Stimulated activated CD8-positive, alpha-beta memory T cell treated with anti-CD3 and anti-CD28 coated beads, Interleukin-4, amount 100 ng/mL, for 4 hours (primary cell): Measurements from ENCODE around the gene KCNQ5.

Experiments
- DNase-seq, 2 donors: peaks; one replicate each; pipeline ENCODE4 v3.0.0-alpha.2; 2020; ENCODE audit warnings: low read depth in 2 of 2, low spot score in 1 of 2

Gene KCNQ5

GRCh38 chr6:72740135-72740534 lies 118.3 kb downstream of the KCNQ5 start:
- DNase-seq: no peak

DNA sequence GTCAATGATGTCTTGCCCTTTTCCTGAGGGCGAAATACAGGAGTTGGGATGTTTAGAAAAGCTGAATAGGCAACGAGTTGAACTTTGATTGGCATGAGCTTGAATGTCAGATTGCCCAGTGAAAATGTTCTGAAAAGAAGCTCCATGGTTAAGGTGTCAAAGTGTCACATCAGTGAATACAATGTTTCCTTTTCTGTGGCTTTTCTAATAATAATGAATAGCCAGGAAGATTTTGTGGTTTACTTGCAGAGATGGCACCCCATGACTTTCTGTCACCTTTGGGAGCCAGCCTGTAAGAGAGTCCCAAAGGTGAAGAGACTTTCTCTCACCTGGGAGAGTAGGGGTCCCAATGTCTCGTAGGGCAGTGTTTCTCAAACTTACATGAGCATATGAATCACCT lies 119.2 kb downstream of the KCNQ5 start:
- no peak for DNase-seq

DNA sequence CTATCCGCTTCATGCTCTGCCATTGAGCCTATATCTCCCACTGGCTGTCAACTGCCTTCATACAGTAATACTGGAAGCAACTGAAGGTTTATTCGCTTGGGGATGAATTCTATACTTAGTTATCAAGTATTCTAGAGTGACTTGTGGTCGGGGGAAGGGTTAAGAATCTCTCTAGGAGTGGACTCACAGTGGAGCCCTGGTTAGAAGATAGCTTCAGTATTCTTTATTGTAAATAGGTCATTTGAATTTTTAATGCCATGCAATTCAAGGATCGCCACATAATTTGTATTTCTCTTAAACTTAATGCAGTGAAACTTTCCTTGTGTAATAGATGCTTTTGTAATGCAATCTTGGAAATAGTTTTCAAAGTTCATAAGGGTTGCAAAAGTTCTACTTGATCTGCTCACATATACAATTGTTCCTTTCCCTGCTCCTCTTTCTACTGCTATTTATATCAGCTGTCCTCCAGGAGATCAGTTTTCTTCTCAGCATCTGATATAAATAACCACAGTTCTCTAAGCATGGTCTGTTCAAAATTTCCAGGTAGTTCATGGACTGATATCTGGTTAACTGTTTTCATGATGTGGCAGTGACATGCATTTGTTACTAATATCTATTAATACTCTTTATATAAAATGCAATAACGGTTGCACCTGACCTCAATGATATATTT lies 120.3 kb downstream of the KCNQ5 start:
- no peak for DNase-seq

GRCh38 chr6:72746276-72746675 lies 124.4 kb downstream of the KCNQ5 start:
- DNase-seq: no peak

DNA sequence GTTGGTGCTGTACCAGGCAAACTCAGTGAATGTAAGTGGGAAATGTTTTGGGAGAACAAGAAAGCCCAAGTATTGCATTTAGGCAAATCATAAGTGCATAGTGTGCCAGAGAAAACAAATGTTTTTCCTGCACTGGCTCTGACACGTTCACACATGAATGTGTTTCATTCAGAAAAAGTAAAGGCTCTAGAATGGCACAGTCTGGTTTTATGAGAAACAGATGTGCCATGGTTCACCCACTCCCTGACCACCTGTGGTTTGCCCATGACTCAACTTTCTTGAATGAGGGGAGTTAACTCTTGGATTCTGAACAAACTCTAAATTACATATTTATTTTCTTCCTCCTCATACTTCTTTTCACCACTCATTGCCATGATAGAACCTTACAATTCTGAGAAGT lies 126.9 kb downstream of the KCNQ5 start:
- DNase-seq: no peak

DNA sequence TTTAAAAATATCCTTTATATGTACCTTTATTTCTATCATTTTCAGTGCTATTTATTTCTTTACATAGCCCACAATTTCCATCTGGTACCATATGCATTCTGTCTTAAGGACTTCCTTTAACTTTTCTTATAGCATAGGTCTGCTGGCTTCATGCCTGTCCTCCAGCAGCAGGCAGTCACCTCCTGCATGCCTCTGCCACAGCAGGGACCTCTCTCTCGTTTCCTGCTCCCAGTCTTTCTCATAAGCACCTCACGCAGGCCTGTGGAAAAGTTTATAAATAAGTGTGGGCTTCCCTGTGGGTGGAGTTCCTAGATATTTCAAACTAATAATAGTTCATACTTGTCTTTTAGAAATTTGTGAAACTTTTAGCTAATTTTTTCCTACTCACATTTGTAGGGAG lies 133.9 kb downstream of the KCNQ5 start:
- no peak for DNase-seq

DNA sequence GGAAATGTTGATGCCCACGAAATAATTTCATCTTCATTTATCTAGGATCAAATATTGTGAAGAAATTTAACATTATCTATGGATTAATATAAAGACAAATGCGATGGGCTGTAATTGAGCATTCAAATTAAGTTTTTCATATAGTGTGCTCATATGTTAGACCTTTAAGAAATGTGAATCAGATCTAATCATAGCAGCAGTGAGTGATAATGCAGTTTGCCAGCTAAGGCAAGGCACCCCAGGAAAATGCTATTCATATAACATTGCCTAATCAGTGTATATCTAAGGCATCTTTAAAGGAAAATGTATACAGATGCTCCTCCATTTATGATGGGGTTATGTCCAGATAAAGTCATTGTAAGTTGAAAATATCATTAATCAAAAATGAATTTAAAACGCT lies 135.2 kb downstream of the KCNQ5 start:
- no peak for DNase-seq

DNA sequence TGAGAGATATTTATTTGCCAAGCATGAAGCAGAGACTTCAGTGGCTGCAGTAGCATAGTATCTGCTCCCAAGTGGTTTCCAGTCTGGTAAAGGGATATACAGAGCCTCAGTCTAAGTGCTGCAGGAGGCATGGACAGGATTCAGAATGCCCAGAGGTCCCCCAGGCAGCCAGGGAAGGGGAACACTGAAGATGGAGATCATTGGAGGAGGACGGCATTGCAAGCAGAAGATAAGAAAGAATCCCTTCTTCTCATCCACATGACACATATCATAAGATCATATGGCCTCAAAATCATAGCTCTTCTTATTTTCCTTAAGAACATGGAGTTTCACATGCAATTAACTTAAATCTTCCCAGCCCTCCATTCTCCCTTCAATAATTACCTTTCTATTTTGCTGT lies 136.1 kb downstream of the KCNQ5 start:
- no peak for DNase-seq

- no peak for DNase-seq
Measured at GRCh38 chr6:72758901-72759300, 137.0 kb downstream of the KCNQ5 start.

GRCh38 chr6:72760114-72760793 lies 138.4 kb downstream of the KCNQ5 start:
- DNase-seq: no peak

DNA sequence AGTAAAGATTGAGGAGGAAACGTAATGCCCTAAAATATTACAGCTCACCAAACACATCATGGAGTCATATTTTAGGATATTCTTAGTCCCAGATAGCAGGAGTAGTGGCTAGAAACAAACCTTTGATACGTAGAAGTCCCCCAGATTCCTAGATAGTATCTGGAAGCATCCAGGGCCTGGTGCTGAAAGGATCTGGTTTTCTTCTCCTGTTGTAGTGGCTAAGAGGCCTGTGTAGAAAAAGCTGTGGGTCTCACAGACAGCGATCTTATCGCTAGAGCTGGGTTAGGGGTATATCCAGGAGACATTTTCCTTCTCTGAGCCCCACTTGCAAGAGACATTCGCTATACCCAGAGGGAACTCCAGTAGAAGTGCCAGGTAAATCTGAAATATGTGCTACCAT lies 139.9 kb downstream of the KCNQ5 start:
- DNase-seq: no peak

- no peak for DNase-seq
Measured at GRCh38 chr6:72769459-72770125, 147.7 kb downstream of the KCNQ5 start.

GRCh38 chr6:72770959-72771358 lies 149.1 kb downstream of the KCNQ5 start:
- DNase-seq: no peak

DNA sequence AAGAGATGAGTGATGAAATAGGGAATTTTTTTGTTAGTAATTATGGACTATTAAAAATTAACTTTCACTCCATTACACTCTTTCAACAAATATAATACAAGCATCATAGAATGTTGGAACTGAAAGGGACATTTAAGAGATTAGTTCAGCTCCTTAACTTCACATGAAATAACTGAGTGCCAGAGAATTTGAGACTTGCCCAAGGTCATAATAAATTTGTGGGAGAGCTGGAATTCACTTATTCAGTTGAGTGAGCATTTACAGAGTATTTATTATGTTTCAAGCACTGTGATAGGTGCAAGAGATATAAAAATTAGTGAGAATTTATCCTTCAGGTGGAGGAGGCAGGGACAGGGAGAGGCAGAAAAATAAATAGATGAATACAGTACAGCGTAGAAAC lies 154.6 kb downstream of the KCNQ5 start:
- no peak for DNase-seq

DNA sequence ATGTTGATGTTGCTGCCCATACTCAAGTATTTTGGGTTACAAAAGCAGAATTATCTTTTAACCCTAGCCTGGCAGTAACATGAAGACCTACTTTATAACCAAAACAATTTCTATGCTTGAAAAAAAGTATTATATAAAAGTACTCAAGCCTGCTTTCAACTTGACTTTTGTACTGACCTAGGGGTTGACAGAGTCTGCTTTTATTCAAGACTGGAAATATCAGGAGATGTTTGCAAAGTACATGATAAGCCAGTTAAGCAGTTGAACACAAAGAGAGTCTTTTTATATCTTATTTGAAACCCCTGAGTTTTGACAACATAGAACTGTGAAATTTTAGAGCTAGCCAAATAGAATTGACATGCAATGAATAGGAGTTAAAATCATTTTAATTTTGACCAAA lies 159.8 kb downstream of the KCNQ5 start:
- DNase-seq: no peak

DNA sequence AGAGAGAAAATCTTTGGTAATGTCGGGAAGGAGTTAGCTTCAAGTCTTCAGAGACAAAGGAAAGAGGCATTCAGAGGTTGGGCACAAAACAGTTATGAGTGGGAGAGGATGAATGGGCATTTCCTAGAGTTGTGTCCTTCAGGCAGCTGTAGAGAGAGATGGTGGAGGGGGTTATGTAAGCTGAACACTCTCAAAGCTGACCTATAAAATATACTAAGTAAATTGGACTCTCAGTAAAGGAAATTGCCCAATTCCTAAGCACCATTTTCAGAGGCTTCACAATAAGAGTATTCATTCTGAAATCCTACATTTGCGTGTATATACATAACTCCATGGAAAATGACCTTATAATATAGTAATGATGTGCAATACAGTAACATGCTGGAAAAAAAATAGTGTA lies 161.2 kb downstream of the KCNQ5 start:
- DNase-seq: no peak

DNA sequence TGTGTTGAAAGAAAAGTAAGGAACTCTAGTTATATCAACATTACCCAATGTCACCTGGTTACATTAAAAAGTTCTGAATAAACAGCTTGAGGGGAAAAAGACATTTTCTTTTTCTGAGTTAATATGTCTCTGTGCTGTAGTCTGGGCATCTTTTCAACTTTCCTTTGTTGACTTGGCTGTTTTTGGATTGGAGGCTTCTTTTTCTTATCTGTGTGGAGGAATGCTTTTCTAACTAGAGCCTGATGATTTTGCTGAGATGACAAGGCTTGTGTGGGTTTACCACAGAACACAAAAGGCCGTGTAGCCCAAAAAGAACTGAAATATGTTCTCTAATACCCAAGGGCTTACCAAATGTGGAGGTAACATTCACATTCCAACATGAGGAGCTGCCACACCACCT lies 161.8 kb downstream of the KCNQ5 start:
- DNase-seq: no peak

GRCh38 chr6:72784071-72784470 lies 162.2 kb downstream of the KCNQ5 start:
- no peak for DNase-seq

GRCh38 chr6:72784581-72784980 lies 162.7 kb downstream of the KCNQ5 start:
- no peak for DNase-seq

DNA sequence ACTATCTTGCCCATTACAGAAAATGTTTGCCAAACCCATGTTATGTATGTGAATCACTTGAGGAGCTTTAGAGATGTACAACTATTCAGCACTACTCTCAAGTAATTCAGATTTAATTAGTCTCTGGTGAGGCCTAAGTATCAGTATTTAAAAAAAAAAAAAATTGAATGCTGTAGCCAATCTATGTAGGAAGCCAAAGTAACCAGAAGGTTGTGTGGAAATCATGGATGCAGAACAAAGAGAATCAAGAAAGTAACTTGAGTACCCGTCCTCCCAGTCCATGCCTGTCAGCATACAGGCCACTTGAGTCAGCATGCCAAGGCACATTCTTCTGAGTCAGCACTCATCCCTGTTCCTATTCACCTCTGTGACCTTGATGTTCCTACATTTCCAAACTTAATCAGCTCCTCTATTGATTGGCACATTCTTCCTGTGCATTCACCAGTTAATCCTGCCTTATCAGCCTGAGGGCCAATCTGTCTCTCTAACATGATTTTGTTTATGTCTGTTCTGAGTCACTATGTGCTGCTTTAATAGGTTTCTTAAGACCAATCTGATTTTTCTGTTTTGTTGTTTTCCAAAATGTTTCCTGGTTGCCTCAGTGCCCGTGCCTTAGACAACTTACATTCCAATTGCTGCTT lies 165.6 kb downstream of the KCNQ5 start:
- DNase-seq: no peak

DNA sequence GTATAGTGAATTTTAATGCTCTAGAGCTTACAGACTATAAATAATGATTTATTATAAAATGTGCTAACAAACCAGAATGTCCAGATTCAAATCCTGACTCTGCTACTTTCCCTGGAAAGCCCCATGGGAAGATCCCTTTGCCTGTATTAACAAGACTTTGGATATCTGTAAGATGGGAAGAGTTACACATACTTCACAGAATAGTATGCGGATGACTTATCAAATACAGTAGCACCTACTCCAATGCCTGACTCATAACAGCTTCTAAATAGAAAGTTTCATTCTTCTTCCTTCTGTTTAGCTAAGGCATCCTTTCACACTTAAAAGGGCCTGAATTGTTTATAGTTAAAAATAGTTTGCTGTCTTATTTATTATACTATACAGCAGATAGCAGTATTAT lies 166.3 kb downstream of the KCNQ5 start:
- DNase-seq: no peak

DNA sequence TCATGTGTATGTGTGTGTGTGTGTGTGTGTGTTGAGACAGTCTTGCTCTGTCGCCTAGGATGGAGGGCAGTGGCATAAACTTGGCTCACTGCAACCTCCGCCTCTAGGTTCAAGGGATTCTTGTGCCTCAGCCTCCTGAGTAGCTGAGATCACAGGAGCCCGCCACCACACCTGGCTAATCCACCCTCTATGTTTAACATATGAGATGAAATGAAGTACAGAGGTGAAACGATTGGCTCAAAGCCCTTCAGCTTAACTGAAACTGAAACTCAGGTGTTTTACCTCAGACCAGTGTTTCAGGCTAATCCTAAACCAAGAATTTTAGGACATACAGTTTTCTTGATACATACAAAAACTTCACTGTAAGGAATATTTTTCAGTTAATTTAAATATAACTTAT lies 167.3 kb downstream of the KCNQ5 start:
- no peak for DNase-seq
